ENCODE results near the gene PSMA6. TPM values are rescaled to one million over a fixed set of nuclear protein-coding genes. Genes with fewer than 3 reads are reported as not detected.

The PSMA6 gene
- total RNA-seq, 1 experiment from 2014 or later: 392 TPM

- Histone ChIP-seq H3K4me1 (ENCODE audit: insufficient read depth, low read length, poor library complexity, severe bottlenecking) (peaks cover 26% of the 10 kb centered on the region), H3K27me3 (replicated peaks; ENCODE audit: insufficient read depth, low read depth, low read length, poor library complexity) (no peaks in the 10 kb centered on the region), H3K36me3 (ENCODE audit: insufficient read depth, low read length, poor library complexity, severe bottlenecking) (no peaks in the 10 kb centered on the region), H3K9me3 (ENCODE audit: low read depth, low read length, poor library complexity, severe bottlenecking) (no peaks in the 10 kb centered on the region), H3K27ac (ENCODE audit: low read depth, low read length, poor library complexity, severe bottlenecking) (no peak overlapping the region), H3K4me3 (ENCODE audit: low read depth, low read length, poor library complexity, severe bottlenecking) (no peak overlapping the region)
- intact Hi-C loops (cut with micrococcal nuclease; ENCODE audit: unreplicated experiment): no loop called here
- no TSS peak for BruUV-seq (replicated peaks)
- TF ChIP-seq CTCF (conservative IDR thresholded peaks at IDR 0.05; ENCODE audit: low read depth, low read length) (no peak), EZH2 (IDR thresholded peaks at IDR 0.05; ENCODE audit: borderline replicate concordance, low read depth, low read length, poor library complexity, severe bottlenecking) (no peak)
- CTCF ChIA-PET: no interaction called here
- DNase-seq (ENCODE audit: low spot score): no peak
- POLR2A ChIA-PET (ENCODE audit: low non-redundant PET): no interaction called here
These were observed 47.6 kb upstream of the PSMA6 start for GRCh38 chr14:35244542-35244941.

GRCh38 chr14:35245051-35245450, 47.1 kb upstream of the PSMA6 start:
- no peak for DNase-seq (ENCODE audit: low spot score)
- TF ChIP-seq EZH2 (IDR thresholded peaks at IDR 0.05; ENCODE audit: borderline replicate concordance, low read depth, low read length, poor library complexity, severe bottlenecking) (no peak), CTCF (conservative IDR thresholded peaks at IDR 0.05; ENCODE audit: low read depth, low read length) (no peak)
- no TSS peak for BruUV-seq (replicated peaks)
- Histone ChIP-seq H3K27ac (ENCODE audit: low read depth, low read length, poor library complexity, severe bottlenecking) (no peak overlapping the region), H3K9me3 (ENCODE audit: low read depth, low read length, poor library complexity, severe bottlenecking) (no peaks in the 10 kb centered on the region), H3K4me3 (ENCODE audit: low read depth, low read length, poor library complexity, severe bottlenecking) (no peak overlapping the region), H3K36me3 (ENCODE audit: insufficient read depth, low read length, poor library complexity, severe bottlenecking) (no peaks in the 10 kb centered on the region), H3K4me1 (ENCODE audit: insufficient read depth, low read length, poor library complexity, severe bottlenecking) (peaks cover 26% of the 10 kb centered on the region), H3K27me3 (replicated peaks; ENCODE audit: insufficient read depth, low read depth, low read length, poor library complexity) (no peaks in the 10 kb centered on the region)
- intact Hi-C loops (cut with micrococcal nuclease; ENCODE audit: unreplicated experiment): no loop called here
- CTCF ChIA-PET: no interaction called here
- POLR2A ChIA-PET (ENCODE audit: low non-redundant PET): no interaction called here

- H3K27ac ChIP-seq (ENCODE audit: low read depth, low read length, poor library complexity, severe bottlenecking): peak overlapping the region; percentile 66
- intact Hi-C loops (cut with micrococcal nuclease; ENCODE audit: unreplicated experiment): no loop called here
- DNase-seq (ENCODE audit: low spot score): peak; percentile 71
- H3K4me1 ChIP-seq (ENCODE audit: insufficient read depth, low read length, poor library complexity, severe bottlenecking): peaks cover 26% of the 10 kb centered on the region
- H3K36me3 ChIP-seq (ENCODE audit: insufficient read depth, low read length, poor library complexity, severe bottlenecking): no peaks in the 10 kb centered on the region
- CTCF ChIA-PET: no interaction called here
- peaks cover 3% of the 10 kb centered on the region for H3K9me3 ChIP-seq (ENCODE audit: low read depth, low read length, poor library complexity, severe bottlenecking)
- no peak for TF ChIP-seq EZH2 (IDR thresholded peaks at IDR 0.05; ENCODE audit: borderline replicate concordance, low read depth, low read length, poor library complexity, severe bottlenecking)
- no peak for TF ChIP-seq CTCF (conservative IDR thresholded peaks at IDR 0.05; ENCODE audit: low read depth, low read length)
- POLR2A ChIA-PET (ENCODE audit: low non-redundant PET): no interaction called here
- BruUV-seq (replicated peaks): no TSS peak
- H3K4me3 ChIP-seq (ENCODE audit: low read depth, low read length, poor library complexity, severe bottlenecking): no peak overlapping the region
- H3K27me3 ChIP-seq (replicated peaks; ENCODE audit: insufficient read depth, low read depth, low read length, poor library complexity): no peaks in the 10 kb centered on the region
These were observed 44.3 kb upstream of the PSMA6 start for GRCh38 chr14:35247777-35248475.
